Kidney tubule cell (primary cell): Measurements from ENCODE around the gene MAU2.
A peak's percentile ranks its signal among the peaks of the same experiment; 100 is the strongest.
"Not testable (repeated sequence)": the region's sequence is repeated elsewhere in the genome, so short reads cannot be mapped to it uniquely, and the experiment has no call there.

Source experiments
- DNase-seq: peaks from one replicate; pipeline ENCODE4 v3.0.0-alpha.2; 2018; ENCODE audit warnings: low spot score

MAU2 gene

DNA sequence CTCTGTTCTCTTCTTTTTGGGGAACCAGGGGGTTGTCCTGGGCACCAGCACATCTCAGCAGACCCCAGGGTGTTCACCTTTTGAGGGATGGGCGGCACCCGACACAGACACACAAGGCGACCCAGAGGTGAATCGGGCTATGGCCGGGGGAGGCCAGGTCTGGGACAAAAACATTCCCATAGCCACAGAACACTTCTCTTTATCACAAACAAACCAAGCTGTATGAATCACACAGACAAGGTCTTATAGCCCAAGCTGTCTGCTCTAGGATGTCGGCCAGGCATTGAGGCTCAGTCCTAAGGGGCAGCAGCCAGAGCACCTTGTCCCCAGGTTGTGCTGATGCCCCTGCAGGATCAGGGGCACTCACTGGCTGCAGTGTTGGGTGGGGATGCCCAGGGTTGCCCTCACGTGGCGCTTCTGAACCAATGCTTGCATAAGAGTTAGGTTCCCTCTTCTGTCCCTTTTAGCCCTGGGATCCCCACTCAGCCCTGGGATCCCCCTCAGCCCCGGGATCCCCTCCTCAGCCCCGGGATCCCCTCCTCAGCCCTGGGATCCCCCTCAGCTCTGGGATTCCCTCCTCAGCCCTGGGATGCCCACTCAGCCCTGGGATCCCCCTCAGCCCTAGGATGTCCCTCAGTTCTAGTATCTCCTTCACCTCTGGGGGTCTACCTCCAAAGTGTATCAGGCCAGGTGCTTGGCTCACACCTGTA, 26.9 kb downstream of the MAU2 start:
- no peak for DNase-seq

DNA sequence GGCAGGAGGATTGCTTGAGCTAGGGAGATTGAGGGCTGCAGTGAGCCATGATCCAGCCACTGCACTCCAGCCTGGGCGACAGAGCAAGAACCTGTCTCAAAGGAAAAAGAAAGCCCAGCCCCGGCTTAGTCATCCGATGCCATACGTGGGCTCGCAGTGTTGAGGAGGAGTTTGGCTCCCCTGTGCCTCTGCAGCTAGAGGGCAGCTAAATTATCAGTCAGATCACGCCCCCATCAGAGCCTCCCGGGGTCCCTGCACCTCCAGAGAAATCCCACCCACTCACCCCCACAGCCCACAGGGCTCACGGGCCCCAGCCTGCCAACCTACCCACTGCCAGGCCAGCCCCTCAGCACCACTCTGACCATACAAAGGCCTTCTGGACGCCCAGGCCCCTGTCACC, 27.6 kb downstream of the MAU2 start:
- DNase-seq = no peak

DNA sequence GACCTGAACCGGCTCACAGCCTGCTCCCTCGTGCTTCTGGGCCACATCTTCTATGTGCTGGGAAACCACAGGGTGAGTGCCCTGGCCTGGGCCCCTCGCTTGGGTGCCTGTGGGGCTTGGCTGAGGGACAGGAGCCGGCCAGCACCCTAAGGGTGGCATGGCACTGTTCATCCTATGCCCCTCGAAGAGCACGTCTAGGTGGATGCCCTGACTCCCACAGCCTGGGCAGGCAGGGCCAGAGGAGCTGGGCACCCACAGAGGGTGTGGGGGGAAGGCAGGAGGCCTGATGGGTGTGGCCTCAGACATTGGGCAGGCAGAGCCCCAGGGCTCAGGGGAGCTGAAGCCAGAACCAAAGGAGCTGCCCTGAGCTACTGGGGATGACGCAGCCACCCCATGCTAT, 28.7 kb downstream of the MAU2 start:
- DNase-seq = no peak

DNA sequence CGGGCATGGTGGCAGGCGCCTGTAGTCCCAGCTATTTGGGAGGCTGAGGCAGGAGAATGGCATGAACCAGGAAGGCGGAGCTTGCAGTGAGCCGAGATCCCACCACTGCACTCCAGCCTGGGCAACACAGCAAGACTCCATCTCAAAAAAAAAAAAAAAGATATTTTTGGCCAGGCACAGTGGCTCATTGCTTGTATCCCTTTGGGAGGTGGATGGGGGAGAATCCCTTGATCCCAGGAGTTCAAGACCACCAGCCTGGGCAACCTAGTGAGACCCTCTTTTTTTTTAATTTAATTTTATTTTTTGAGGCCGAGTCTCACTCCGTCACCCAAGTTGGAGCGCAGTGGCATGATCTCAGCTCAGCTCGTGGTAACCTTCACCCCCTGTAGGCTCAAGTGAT, 30.1 kb downstream of the MAU2 start:
- DNase-seq = not testable (repeated sequence)

DNA sequence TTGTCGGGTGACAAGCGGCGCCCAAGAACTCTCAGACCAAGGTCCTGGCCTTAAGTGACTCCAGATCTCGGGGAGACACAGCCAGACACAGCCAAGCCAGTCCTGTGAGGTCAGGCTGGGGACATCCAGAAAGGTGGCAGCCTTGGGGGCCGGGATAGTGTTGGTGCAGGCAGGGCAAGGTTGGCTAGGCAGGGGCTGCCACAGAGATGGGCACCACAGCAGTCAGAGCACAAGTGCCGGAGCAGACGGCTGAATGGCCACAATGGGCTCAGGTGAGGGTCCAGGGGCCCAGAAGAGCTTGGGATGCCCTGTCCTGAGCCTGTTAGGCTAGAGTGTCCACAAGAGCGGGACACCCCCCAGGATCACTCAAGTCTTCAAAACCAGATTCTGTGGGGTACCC, 32.2 kb downstream of the MAU2 start:
- no peak for DNase-seq

DNA sequence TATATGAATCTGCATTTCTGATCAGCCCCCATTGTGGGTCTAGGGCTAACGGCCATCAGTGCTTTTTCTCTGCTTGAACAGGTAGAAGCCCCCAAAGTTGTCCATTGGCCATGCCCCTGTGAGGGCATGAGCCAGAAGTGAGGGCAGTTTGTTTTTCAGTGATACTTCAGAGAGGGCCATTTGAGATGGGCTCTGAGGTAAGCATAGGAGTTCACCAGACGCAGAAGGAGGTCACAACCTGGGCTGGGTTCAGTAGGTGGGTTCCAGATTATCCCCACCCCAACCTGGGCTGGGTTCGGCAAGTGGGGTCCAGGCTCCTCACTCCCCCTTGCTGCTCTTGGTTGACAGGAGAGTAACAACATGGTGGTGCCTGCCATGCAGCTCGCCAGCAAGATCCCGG, 33.4 kb downstream of the MAU2 start:
- DNase-seq = no peak

DNA sequence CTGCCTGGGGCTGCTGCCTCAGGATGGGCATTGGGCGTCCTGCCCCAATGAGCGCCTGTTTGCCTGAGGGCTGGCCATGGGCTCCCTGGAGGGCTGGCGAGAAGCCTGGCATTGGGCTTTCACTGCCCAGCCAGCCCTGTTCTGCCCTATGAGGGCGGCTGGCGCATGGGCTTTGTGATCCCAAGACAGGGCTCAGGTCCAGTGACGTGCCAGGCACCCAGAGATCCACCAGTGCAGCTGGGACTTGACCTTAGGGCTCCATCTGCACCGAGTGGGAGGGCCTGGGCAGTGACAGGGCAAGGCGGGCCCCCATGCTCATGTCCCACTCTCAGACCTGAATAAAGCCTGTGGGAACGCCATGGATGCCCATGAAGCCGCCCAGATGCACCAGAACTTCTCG, 34.3 kb downstream of the MAU2 start:
- no peak for DNase-seq

DNA sequence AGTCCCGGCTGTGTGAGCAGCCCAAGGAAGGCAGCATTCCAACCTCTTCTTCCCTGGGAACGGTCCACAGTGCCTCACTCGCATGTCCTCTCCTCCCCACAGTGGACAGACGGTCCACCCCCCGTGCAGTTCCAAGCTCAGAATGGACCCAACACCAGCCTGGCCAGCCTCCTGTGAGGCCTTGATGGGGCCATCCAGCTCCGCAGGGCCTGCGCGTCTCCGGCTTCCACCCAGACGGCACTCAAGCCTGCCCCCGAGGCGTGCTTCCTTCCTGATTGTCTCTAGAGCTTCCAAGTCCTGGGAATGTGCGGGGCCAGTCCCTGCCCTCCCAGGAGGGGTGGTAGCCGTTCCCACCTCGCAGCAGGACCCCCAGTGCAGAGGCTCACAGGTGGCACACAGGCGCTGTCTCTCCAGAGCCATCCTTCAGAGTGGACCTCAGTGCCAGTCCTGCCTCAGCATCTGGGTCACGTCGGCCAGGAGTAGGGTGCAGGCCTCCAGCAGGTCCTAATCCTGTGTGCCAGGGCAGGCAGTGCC, 35.0 kb downstream of the MAU2 start:
- no peak for DNase-seq

DNA sequence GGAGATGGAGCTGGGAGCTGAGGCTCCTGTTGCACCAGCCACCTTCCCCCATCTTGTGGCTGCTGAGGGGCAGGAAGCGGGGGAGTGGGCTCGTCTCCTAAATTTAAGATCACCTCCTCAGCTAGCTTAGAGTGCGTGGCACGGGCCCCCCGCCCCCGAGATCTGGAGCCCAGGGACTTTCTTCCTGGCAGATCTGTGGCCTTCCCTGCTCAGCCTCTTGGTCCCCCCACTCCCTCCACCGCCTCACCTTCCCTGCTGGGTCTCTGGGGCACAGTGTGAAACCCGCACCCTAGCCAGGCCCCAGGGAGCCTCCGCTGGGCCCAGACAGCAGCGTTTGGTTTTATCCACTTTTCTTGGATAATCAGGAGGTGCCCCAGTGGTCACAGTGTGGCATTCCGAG, 35.9 kb downstream of the MAU2 start:
- DNase-seq = no peak

DNA sequence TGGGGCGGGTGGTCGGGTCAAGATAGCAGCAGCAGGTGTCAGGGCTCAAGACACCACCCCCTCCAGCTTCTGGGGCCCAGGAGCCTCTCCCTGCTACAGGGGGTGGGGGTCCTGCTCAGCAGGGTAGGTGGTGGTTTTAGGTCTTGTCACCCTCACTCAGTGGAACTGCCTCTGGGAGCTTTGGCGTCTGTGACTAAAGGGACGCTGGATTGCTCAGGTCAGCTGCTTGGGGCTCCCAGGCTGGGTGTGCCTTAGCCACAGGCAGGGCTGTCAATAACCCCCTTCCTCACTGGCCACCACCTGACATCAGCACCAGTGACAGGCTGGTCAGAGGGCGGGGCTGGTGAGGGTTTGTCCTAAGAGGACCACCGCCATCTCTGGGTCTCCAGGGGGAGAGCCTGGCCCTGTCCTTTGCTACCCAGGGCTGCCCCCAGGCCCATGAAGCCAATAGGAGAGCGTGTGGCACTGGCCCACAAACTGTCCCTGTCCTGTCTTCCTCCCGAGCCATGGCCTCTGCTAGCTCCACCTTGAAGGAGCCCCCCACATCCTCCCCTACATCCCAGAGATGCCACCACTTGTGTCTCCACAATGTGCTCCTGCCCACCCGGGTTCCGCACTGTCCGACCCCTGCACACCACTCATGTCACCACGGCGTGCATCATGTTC, 36.4 kb downstream of the MAU2 start:
- no peak for DNase-seq

DNA sequence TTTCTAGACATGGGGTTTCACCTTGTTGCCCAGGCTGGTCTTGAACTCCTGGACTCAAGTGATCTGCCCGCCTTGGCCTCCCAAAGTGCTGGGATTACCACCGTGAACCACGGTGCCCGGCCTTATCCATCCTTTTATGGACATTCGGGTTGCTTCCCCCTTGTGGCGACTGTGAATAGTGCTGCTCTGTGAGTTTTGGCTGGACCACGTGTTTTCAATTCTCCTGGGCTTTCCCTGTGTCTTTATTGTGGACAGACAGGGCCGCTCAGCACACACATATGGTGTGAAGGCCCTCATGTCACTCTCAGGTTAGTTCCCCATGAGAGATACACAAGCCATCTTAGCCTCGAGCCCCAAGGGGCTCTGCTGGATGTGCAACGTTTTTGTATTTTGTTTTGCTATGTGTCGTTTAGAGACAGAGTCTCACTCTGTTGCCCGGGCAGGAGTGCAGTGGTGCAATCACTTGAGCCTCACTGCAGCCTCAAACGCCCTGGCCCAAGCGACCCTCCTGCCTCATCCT, 40.5 kb downstream of the MAU2 start:
- peak; percentile 81 for DNase-seq

DNA sequence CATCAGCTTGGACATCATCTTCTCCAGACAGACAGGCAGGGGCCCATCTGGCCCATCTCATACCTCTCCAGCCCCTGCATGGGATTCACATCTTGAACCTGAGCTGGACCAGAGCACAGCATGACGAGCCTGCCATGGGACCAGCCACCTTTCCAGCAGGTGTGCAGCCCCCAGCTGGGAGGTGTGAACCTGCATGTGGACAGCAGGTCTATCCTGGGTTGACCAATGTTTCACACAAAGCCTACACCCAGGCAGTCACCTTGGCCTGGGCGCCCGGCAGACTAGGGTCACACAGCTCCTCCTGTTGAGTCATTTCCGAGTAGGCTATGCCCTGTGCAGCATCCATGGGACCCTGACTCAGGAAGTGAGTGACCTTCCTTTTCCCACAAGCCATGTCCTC, 41.4 kb downstream of the MAU2 start:
- DNase-seq = no peak

DNA sequence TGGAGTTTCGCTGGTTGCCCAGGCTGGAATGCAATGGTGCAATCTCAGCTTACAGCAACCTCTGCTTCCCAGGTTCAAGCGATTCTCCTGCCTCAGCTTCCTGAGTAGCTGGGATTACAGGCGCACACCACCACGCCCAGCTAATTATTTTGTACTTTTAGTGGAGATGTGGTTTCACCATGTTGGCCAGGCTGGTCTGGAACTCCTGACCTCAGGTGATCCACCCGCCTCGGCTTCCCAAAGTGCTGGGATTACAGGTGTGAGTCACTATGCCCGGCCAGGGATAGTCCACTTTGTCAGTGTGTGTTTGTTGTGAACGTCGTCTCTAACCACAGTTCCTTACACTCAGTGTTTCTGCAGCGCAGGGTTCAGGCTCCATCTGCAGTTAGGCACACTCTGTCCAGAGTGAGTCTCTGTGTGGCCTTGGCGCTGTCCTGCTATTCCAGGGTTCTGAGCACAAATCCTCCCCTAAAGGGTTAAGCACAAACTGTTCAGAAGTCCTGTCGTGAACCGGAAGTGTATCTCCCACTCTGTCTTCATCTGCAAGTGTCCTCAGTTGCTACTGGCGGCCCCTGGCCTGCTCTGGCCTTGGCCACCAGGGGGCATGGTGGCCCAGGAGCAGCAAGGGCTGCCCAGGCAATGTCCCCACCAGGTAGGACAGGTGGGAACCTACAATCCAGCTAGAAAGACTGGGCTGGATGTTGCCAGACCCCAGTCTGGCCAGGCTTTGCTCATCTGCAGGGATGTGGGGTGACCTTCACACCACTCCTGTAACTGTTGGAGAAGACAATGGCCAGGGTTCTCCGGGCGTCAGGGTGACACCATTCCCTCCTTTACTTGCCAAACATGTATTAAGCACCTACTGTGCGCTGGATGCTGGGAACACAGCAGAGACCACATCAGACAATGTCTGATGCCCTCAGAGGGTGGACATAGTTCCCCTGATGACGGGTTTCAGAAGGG, 46.1 kb downstream of the MAU2 start:
- DNase-seq = peak; percentile 88

DNA sequence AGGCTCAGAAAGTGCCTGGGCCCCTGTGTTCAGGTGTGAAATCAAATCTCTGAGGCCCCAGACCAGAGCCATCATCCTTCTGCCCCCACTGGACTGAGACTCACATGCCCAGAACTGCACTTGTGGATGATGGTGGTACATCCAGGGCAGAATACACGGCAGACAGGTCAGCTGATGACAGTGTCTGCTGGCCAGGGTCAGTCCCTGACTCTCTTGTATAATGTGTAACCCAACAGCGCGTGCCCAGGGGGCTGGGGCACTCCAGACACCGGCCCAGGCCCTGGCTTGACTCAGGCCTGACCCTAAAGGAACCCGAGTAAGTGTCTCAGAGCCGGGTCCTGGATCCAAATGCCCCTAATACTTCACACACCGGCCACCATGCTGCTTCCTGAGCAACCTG, 47.5 kb downstream of the MAU2 start:
- no peak for DNase-seq

DNA sequence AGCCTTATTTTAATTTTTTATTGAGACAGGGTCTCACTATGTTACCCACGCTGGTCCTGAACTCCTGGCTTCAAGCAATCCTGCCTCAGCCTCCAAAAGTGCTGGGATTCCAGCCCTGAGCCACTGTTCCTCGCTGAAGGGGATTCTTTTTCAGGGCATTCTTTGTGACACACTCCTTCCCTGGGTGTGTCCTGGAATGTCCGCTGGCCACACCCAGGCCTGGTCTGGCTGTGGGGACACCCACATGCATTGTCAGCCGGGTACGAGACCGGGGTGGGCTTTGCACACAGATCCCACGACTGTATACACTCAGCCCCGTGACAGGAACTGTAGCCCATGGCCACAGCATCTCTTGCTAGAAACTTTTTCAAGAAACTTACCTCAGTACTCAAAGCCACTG, 50.4 kb downstream of the MAU2 start:
- DNase-seq = no peak

DNA sequence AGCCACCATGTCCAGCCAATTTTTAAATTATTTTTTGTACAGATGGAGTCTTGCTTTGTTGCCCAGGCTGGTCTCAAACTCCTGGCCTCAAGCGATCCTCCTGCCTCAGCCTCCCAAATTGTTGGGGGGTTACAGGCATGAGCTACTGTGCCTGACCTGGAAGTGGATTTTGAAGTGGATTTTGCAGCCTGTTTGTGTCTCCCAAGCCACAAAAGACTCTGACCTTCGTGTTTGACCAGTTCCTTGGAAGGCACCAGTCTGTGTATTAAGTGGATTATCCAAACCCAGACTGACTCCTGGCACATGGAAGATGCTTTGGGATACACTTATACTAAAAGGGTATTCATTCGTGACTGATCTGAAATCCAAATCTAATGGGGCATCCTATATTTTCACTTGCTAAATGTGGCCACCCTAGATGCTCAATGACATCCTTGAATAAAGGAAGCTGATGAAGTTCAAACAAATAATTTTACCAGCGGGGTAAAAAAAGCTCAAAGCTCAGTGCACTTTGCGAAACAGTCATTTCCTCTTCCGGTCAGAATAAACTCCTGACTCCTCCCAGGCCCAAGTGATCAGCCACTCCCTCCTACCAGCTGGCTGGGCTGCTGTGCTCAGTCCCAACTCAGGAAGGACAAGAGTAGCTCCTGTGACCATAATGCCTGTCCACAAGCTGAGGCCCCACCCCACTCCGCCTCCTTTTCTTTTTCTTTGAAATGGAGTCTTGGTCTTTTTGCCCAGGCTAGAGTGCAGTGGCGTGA, 52.2 kb downstream of the MAU2 start:
- DNase-seq = peak; percentile 26

DNA sequence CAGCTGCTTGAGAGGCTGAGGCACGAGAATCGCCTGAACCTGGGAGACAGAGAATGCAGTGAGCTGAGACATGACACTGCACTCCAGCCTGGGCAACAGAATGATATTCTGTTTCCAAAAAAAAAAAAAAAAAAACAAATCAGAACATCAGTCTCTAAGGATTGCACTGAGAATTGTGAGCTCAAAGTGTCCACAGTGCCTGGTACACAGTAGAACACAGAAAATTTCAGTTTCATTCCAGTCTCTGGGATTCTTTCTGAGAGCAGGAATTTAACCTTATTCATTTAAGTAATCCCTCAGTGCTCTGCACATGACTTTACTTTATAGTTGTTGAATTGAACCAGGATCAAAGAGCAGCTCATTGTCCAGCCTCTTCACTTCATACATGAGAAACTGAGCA, 58.9 kb downstream of the MAU2 start:
- DNase-seq = no peak

DNA sequence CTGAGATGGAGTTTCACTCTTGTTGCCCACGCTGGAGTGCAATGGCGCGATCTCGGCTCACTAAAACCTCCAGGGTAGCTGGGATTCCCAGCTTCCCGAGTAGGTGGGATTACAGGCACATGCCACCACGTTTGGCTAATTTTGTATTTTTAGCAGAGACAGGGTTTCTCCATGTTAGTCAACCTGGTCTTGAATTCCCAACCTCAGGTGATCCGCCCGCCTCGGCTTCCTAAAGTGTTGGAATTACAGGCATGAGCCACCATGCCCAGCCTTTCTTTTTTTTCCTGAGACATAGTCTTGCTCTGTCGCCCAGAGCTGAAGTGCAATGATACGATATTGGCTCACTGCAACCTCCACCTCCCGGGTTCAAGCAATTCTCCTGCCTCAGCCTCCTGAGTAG, 59.7 kb downstream of the MAU2 start:
- DNase-seq = not testable (repeated sequence)

DNA sequence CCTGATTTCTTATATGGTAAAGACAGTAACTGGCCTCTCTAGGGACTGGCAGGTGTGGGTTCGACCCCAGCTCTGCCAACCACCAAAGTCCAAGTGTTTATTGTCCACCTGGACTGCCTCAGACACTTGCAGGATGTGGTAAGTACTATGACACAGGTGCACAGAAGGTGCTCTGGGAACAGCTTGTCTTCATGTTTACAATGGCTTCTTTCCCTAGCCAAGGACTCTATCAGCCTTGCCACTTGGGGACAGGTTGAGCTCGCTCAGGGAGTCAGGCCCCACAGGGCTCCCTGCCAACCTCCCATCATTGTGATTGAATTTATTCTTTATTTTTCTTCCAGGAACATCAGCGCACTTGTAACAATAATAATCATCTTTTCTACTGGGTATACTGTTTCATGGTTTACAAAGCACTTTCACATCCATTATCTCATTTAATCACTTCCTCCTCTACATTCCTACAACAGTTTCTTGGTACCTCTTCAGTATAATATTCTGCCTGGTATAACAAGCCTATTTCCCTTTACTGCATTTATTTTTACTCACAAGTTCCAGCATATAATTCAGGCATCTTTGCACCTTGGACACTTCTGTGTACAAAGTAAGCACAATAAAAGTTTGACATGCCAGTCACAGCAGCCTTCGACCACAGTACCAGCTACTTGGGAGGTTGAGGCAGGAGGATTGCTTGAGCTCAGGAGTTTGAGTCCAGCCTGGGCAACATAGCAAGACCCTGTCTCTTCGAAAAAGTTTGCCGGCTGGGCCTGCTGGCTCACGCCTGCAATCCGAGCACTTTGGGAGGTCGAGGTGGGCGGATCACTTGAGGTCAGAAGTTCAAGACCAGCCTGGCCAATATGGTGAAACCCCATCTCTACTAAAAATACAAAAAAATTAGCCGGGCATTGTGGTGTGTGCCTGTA, 60.6 kb downstream of the MAU2 start:
- DNase-seq = no peak

DNA sequence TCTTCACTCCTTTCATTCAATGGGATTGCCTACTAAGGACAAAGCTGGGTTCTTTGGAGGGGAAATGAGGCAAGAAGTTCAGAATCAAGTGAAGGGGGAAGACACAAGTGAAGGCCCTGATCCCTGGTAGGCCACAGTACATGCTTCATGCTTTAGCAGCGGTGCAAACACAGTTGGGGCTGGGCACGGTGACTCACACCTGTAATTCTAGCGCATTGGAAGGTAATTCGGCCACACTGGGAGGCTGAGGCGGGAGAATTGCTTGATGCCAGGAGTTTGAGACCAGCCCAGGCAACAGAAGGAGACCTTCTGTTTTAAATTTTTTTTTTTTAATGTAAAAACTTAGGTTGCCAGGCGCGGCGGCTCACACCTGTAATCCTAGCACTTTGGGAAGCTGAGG, 61.5 kb downstream of the MAU2 start:
- peak; percentile 34 for DNase-seq

DNA sequence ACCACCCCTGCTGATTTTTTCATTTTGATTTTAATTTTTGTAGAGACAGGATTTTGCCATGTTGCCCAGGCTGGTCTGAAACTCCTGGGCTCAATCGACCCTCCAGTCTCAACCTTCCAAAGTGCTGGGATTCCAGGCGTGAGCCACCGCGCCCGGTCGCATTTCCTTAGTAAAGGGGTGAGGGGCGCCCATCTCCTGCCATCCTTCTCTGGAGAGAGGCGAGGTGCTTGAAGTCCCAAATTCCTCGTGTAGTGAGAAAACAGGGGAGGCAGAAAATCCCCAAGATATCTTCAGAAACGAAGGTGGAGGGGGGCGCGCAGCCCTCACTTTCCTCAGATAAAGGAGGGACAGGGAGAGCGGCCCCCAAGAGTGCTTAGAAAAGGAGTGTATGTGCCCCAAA, 63.9 kb downstream of the MAU2 start:
- DNase-seq = no peak
